Thoracic aorta (tissue), 2 donors: ENCODE data around the gene NDUFS6. TPM values are rescaled to one million over a fixed set of nuclear protein-coding genes. Genes with fewer than 3 reads are reported as not detected.

ENCODE experiments used
- ATAC-seq: fragments of 150-250 bp; one replicate; pipeline ENCODE4 v1.8.0; 2017; ENCODE audit warnings: low read depth; ENCODE audit not compliant: insufficient number of reproducible peaks, low FRiP score
- DNase-seq: peaks from one replicate; pipeline ENCODE4 v3.0.0-alpha.2; 2020; ENCODE audit warnings: low spot score
- H3K27ac ChIP-seq, 2 donors: fragments of 200-600 bp; sonication (generic); 1 replicate in 1 of 2; 2 replicates in 1 of 2; pipeline ENCODE4 v1.5.1; 2016; ENCODE audit warnings: mild to moderate bottlenecking in 2 of 2, moderate library complexity in 2 of 2
- H3K27me3 ChIP-seq: fragments of 200-600 bp; sonication (generic); replicated peaks from 2 replicates; pipeline ENCODE4 v1.6.0; 2016; ENCODE audit warnings: mild to moderate bottlenecking; ENCODE audit not compliant: insufficient read depth
- H3K36me3 ChIP-seq: fragments of 200-600 bp; sonication (generic); one replicate; pipeline ENCODE4 v1.5.1; 2016
- H3K4me1 ChIP-seq, 2 donors: fragments of 200-600 bp; sonication (generic); 1 replicate in 1 of 2; 2 replicates in 1 of 2; pipeline versions ENCODE4 v1.5.1 to v1.6.0; 2016; ENCODE audit warnings: low read depth in 2 of 2, mild to moderate bottlenecking in 1 of 2; ENCODE audit not compliant: control insufficient read depth in 1 of 2
- H3K4me3 ChIP-seq: fragments of 200-600 bp; sonication (generic); 2 replicates; pipeline ENCODE4 v1.5.1; 2016; ENCODE audit warnings: mild to moderate bottlenecking
- H3K9me3 ChIP-seq: fragments of 200-600 bp; sonication (generic); 2 replicates; pipeline ENCODE4 v1.5.1; 2016
- total RNA-seq, 2 donors: library from RNA; depleted of rRNA; stranded (reverse); fragments of >200 nt; gene quantifications; one replicate each; pipeline versions ENCODE4 v1.1.0 to v1.2.3, GENCODE V29; 2016
- TF ChIP-seq, protein P1 (sequence below): fragments of 200-600 bp; sonication (generic); IDR thresholded peaks from one replicate; pipeline ENCODE4 v1.5.1; 2019; ENCODE audit warnings: antibody characterized with exemption

Gene NDUFS6
- total RNA-seq, 2 donors from 2014 or later, result 25.7 to 26.5 TPM

DNA sequence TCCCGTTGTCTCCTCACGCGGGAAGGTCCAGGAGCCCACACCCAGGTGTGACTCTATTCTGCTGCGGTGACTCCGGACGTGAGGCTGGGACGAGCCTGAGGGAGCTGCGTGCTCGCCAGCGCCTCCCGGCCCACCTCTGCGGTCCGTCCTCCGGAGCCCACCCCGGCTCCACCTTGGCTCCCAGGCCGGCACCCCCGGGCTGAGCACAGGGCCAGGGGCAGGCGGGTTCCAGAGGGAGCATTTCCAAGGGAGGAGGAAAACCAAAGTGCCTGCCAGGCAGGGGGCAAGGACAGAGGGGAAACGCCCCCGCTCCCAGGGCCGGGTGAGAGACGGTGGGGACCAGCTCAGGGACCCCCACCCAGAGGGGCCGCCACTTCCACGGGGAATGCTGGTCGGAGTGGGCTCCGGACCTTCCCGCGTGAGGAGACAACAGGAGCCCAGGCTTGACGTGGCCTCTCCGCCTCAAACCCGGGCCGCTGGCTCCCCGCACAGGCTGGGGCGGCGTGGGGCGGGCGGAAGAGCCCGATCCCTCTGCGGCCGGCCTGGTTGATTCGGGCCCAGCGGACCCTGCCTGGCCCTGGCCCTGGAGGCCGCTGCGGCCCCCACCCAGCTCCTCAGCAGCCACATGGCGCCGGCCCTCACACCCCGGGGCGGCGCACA lies 55.5 kb downstream of the NDUFS6 start:
- H3K27me3 ChIP-seq, result no peaks in the 10 kb centered on the region
- TF ChIP-seq, protein P1, sequence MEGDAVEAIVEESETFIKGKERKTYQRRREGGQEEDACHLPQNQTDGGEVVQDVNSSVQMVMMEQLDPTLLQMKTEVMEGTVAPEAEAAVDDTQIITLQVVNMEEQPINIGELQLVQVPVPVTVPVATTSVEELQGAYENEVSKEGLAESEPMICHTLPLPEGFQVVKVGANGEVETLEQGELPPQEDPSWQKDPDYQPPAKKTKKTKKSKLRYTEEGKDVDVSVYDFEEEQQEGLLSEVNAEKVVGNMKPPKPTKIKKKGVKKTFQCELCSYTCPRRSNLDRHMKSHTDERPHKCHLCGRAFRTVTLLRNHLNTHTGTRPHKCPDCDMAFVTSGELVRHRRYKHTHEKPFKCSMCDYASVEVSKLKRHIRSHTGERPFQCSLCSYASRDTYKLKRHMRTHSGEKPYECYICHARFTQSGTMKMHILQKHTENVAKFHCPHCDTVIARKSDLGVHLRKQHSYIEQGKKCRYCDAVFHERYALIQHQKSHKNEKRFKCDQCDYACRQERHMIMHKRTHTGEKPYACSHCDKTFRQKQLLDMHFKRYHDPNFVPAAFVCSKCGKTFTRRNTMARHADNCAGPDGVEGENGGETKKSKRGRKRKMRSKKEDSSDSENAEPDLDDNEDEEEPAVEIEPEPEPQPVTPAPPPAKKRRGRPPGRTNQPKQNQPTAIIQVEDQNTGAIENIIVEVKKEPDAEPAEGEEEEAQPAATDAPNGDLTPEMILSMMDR, result no peak

GRCh38 chr5:1857256-1857600 lies 56.0 kb downstream of the NDUFS6 start:
- Histone ChIP-seq H3K36me3 (no peaks in the 10 kb centered on the region), H3K27ac (no peak overlapping the region), H3K27me3 (no peaks in the 10 kb centered on the region), H3K9me3 (no peaks in the 10 kb centered on the region), H3K4me1 (no peaks in the 10 kb centered on the region), H3K4me3 (no peak overlapping the region)
- TF ChIP-seq, protein P1, result no peak
- ATAC-seq, result no peak
- no peak for DNase-seq

More for the DNA sequence above, 55.5 kb downstream of the NDUFS6 start:
- Histone ChIP-seq H3K9me3 (no peaks in the 10 kb centered on the region), H3K36me3 (no peaks in the 10 kb centered on the region), H3K27ac (no peak overlapping the region), H3K4me3 (no peak overlapping the region), H3K4me1 (no peaks in the 10 kb centered on the region)
- no peak for DNase-seq
- no peak for ATAC-seq

DNA sequence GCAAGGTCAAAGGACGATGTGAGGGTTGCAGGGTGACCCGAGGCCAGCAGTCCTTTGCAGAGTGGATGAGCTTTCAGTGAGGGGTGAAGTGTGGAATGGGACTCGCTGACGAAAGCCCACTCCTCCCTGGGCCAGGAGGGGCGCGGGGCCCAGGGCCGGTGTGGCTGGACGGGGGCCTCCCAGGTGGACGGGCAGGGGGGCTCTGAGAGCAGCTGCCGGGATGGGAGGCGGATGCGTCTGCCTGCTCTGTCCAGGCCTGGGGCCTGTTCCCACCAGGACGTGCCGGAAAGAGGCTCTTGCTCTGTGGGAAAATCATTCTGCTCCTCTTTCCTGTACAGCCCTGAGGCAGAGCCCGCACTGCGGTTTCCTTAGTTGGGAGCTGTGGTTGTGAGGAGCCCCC lies 57.2 kb downstream of the NDUFS6 start:
- TF ChIP-seq, protein P1, result no peak
- Histone ChIP-seq H3K4me1 (no peaks in the 10 kb centered on the region), H3K27ac (no peak overlapping the region), H3K36me3 (no peaks in the 10 kb centered on the region), H3K27me3 (no peaks in the 10 kb centered on the region), H3K9me3 (no peaks in the 10 kb centered on the region), H3K4me3 (no peak overlapping the region)
- ATAC-seq (no peak), DNase-seq (no peak)

DNA sequence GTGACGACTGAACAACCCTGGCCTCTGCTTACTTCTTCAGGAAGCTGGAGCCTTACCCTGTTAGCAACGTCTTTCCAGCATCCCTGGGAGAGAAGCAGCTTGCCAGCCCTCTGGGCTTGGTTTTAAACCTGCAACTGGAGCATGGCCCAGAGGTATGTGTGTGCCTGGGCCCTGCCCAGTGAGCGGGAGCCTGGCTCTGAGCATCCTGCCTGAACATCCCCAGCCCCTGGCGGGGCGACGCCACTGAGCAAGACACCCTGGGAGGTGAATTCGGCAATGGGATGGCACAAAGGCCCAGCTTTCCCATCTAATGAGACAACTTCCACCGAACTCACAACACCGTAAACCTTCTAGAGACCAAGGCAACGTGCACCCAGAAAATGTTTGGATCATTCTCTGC lies 57.9 kb downstream of the NDUFS6 start:
- H3K9me3 ChIP-seq, result no peaks in the 10 kb centered on the region
- no peaks in the 10 kb centered on the region for H3K4me1 ChIP-seq
- TF ChIP-seq, protein P1, result no peak
- DNase-seq (no peak), ATAC-seq (no peak)
- no peak overlapping the region for H3K27ac ChIP-seq
- no peaks in the 10 kb centered on the region for H3K36me3 ChIP-seq
- H3K27me3 ChIP-seq, result no peaks in the 10 kb centered on the region
- H3K4me3 ChIP-seq, result no peak overlapping the region

GRCh38 chr5:1860021-1860610 lies 58.9 kb downstream of the NDUFS6 start:
- Histone ChIP-seq H3K4me1 (no peaks in the 10 kb centered on the region), H3K27ac (no peak overlapping the region), H3K36me3 (no peaks in the 10 kb centered on the region), H3K9me3 (no peaks in the 10 kb centered on the region), H3K27me3 (no peaks in the 10 kb centered on the region), H3K4me3 (no peak overlapping the region)
- TF ChIP-seq, protein P1, result no peak
- no peak for DNase-seq
- no peak for ATAC-seq
